Skin epidermis (tissue), 12 donors: ENCODE measurements around the gene TMEM18.

Source experiments
- H3K27ac ChIP-seq, 21 experiments: fragments of 200-600 bp; sonication (generic) in 11 of 21; one replicate each; pipeline ENCODE4 v1.5.0; 2020; ENCODE audit warnings: mild to moderate bottlenecking in 3 of 21, inconsistent platforms in 2 of 21, moderate library complexity in 2 of 21
- H3K4me3 ChIP-seq, 7 experiments: fragments of 200-600 bp; sonication (generic) in 2 of 7; one replicate each; pipeline ENCODE4 v1.5.0; 2020; ENCODE audit warnings: inconsistent platforms in 2 of 7, mild to moderate bottlenecking in 2 of 7, moderate library complexity in 1 of 7

The TMEM18 gene

GRCh38 chr2:625415-626333, 51.5 kb downstream of the TMEM18 start:
- no peak overlapping the region for H3K27ac ChIP-seq
- no peak overlapping the region for H3K4me3 ChIP-seq

- no peak overlapping the region for H3K27ac ChIP-seq
These were observed 52.5 kb downstream of the TMEM18 start for GRCh38 chr2:624551-625347.

GRCh38 chr2:624096-624495, 53.1 kb downstream of the TMEM18 start:
- no peak overlapping the region for H3K4me3 ChIP-seq
- no peak overlapping the region for H3K27ac ChIP-seq

More at GRCh38 chr2:624551-625347, 52.5 kb downstream of the TMEM18 start:
- H3K4me3 ChIP-seq, result no peak overlapping the region

GRCh38 chr2:623130-623922, 53.9 kb downstream of the TMEM18 start:
- H3K27ac ChIP-seq, result no peak overlapping the region

GRCh38 chr2:622357-622756, 54.8 kb downstream of the TMEM18 start:
- H3K4me3 ChIP-seq, result no peak overlapping the region
- no peak overlapping the region for H3K27ac ChIP-seq

More at GRCh38 chr2:623130-623922, 53.9 kb downstream of the TMEM18 start:
- no peak overlapping the region for H3K4me3 ChIP-seq

- H3K4me3 ChIP-seq, result no peak overlapping the region
- H3K27ac ChIP-seq, result no peak overlapping the region
These were observed 55.7 kb downstream of the TMEM18 start for GRCh38 chr2:621303-622099.

- H3K27ac ChIP-seq, result no peak overlapping the region
- no peak overlapping the region for H3K4me3 ChIP-seq
These were observed 56.5 kb downstream of the TMEM18 start for GRCh38 chr2:620471-621302.

- Histone ChIP-seq H3K27ac (no peak overlapping the region), H3K4me3 (no peak overlapping the region)
These were observed 57.2 kb downstream of the TMEM18 start for GRCh38 chr2:620004-620403.

GRCh38 chr2:618422-618990, 58.7 kb downstream of the TMEM18 start:
- H3K27ac ChIP-seq, result no peak overlapping the region
- H3K4me3 ChIP-seq, result no peak overlapping the region

- no peak overlapping the region for H3K4me3 ChIP-seq
- no peak overlapping the region for H3K27ac ChIP-seq
These were observed 59.2 kb downstream of the TMEM18 start for GRCh38 chr2:618005-618404.
